Endothelial cell of umbilical vein (primary cell): ENCODE results near the gene ST8SIA1.

ENCODE experiments used
- CTCF ChIP-seq, 2 donors: IDR thresholded peaks; 1 replicate in 1 of 2; 2 replicates in 1 of 2; pipeline ENCODE4 v1.5.1; 2011; ENCODE audit warnings: low read length in 2 of 2, mild to moderate bottlenecking in 2 of 2, moderate library complexity in 2 of 2, control low read depth in 1 of 2, inconsistent platforms in 1 of 2, low read depth in 1 of 2; ENCODE audit not compliant: insufficient read depth in 1 of 2; ENCODE audit errors: extremely low read depth in 1 of 2
- POLR2A ChIP-seq: IDR thresholded peaks from 2 replicates; pipeline ENCODE4 v1.6.1; 2012; ENCODE audit warnings: low read depth, mild to moderate bottlenecking, control low read depth, low read length
- POLR2AphosphoS5 ChIP-seq: IDR thresholded peaks from 2 replicates; pipeline ENCODE4 v1.6.1; 2012; ENCODE audit warnings: low read depth, mild to moderate bottlenecking, control low read depth, low read length, moderate library complexity; ENCODE audit not compliant: insufficient read depth

- TF ChIP-seq POLR2A: no peak
- no peak for TF ChIP-seq CTCF (IDR thresholded peaks at IDR 0.05; ENCODE audit: extremely low read depth in 1 of 2, insufficient read depth in 1 of 2, low read depth in 1 of 2, low read length in 2 of 2)
- no peak for TF ChIP-seq POLR2AphosphoS5
Observed at GRCh38 chr12:22289250-22289649, 45.3 kb downstream of the ST8SIA1 start.
